DND-41 (cell line): Measurements from ENCODE around the gene NTM.

Experiments used
- ATAC-seq: fragments of 200-7000 bp; cut with Tn5 transposase; 3 replicates; pipeline ENCODE4 v1.9.1; 2021; ENCODE audit warnings: low read depth; ENCODE audit not compliant: insufficient read depth
- DNase-seq: peaks from one replicate; pipeline ENCODE4 v3.0.0-alpha.2; 2020
- H2AFZ ChIP-seq: 2 replicates; pipeline ENCODE4 v1.6.0; 2012; ENCODE audit warnings: low read depth, low read length
- H3K27ac ChIP-seq: 2 replicates; pipeline ENCODE4 v1.5.1; 2012; ENCODE audit warnings: low read length, inconsistent platforms
- H3K27me3 ChIP-seq: fragments of 200-600 bp; sonication (generic); 2 replicates; pipeline ENCODE4 v1.6.0; 2012; ENCODE audit warnings: low read length, mild to moderate bottlenecking, inconsistent platforms; ENCODE audit not compliant: insufficient read depth, poor library complexity
- H3K36me3 ChIP-seq: 2 replicates; pipeline ENCODE4 v1.5.1; 2012; ENCODE audit warnings: low read length, inconsistent platforms; ENCODE audit not compliant: insufficient read depth
- H3K4me1 ChIP-seq: 2 replicates; pipeline ENCODE4 v1.5.1; 2012; ENCODE audit warnings: mild to moderate bottlenecking, low read length; ENCODE audit not compliant: insufficient read depth
- H3K4me2 ChIP-seq: 2 replicates; pipeline ENCODE4 v1.6.0; 2012; ENCODE audit warnings: mild to moderate bottlenecking, moderate library complexity, low read length, inconsistent platforms; ENCODE audit not compliant: insufficient read depth
- H3K4me3 ChIP-seq, 2 experiments: fragments of 200-600 bp in 1 of 2; shearing (Covaris generic) in 1 of 2; 2 replicates each; pipeline ENCODE4 v1.5.1; 2012 to 2016; ENCODE audit warnings: inconsistent platforms in 2 of 2, low read length in 2 of 2, mild to moderate bottlenecking in 2 of 2, low read depth in 1 of 2, moderate library complexity in 1 of 2
- H3K79me2 ChIP-seq: 2 replicates; pipeline ENCODE4 v1.6.0; 2012; ENCODE audit warnings: low read length, inconsistent platforms; ENCODE audit not compliant: insufficient read depth
- H3K9ac ChIP-seq: 2 replicates; pipeline ENCODE4 v1.6.0; 2012; ENCODE audit warnings: low read depth, mild to moderate bottlenecking, inconsistent platforms, low read length, moderate library complexity
- H3K9me3 ChIP-seq: 2 replicates; pipeline ENCODE4 v1.5.1; 2012; ENCODE audit warnings: low read length, moderate library complexity, mild to moderate bottlenecking, inconsistent platforms; ENCODE audit not compliant: insufficient read depth, severe bottlenecking
- H4K20me1 ChIP-seq: 2 replicates; pipeline ENCODE4 v1.6.0; 2012; ENCODE audit warnings: low read length; ENCODE audit not compliant: insufficient read depth
- CTCF ChIP-seq: IDR thresholded peaks from 2 replicates; pipeline ENCODE4 v1.5.1; 2012; ENCODE audit warnings: borderline replicate concordance, low read length, moderate library complexity, mild to moderate bottlenecking; ENCODE audit not compliant: poor library complexity, severe bottlenecking; ENCODE audit errors: extremely low read depth
- EZH2 ChIP-seq: IDR thresholded peaks from 3 replicates; pipeline ENCODE4 v1.6.1; 2012; ENCODE audit warnings: borderline replicate concordance, low read depth, mild to moderate bottlenecking, moderate library complexity, low read length, inconsistent platforms; ENCODE audit not compliant: severe bottlenecking

NTM gene

GRCh38 chr11:132289590-132290256 is 919.3 kb downstream of the NTM start:
- Histone ChIP-seq H2AFZ (no peak overlapping the region), H3K79me2 (no peaks in the 10 kb centered on the region), H4K20me1 (no peaks in the 10 kb centered on the region), H3K4me1 (no peaks in the 10 kb centered on the region), H3K9me3 (no peaks in the 10 kb centered on the region), H3K27ac (no peak overlapping the region), H3K4me2 (no peak overlapping the region), H3K36me3 (no peaks in the 10 kb centered on the region), H3K27me3 (no peaks in the 10 kb centered on the region), H3K4me3 (no peak overlapping the region), H3K9ac (no peak overlapping the region)
- ATAC-seq, result no peak
- no peak for DNase-seq
- TF ChIP-seq CTCF (no peak), EZH2 (no peak)

GRCh38 chr11:132293586-132293985 is 923.2 kb downstream of the NTM start:
- DNase-seq, result no peak
- H3K36me3 ChIP-seq, result no peaks in the 10 kb centered on the region
- H3K9me3 ChIP-seq, result no peaks in the 10 kb centered on the region
- no peaks in the 10 kb centered on the region for H4K20me1 ChIP-seq
- H3K79me2 ChIP-seq, result no peaks in the 10 kb centered on the region
- ATAC-seq, result no peak
- H2AFZ ChIP-seq, result no peak overlapping the region
- no peak overlapping the region for H3K4me2 ChIP-seq
- no peaks in the 10 kb centered on the region for H3K4me1 ChIP-seq
- H3K4me3 ChIP-seq, result no peak overlapping the region
- no peak for TF ChIP-seq EZH2
- TF ChIP-seq CTCF, result no peak
- no peaks in the 10 kb centered on the region for H3K27me3 ChIP-seq
- no peak overlapping the region for H3K9ac ChIP-seq
- H3K27ac ChIP-seq, result no peak overlapping the region

- H3K4me3 ChIP-seq, result no peak overlapping the region
- no peaks in the 10 kb centered on the region for H3K4me1 ChIP-seq
- no peaks in the 10 kb centered on the region for H4K20me1 ChIP-seq
- H3K27me3 ChIP-seq, result no peaks in the 10 kb centered on the region
- ATAC-seq, result no peak
- H3K79me2 ChIP-seq, result no peaks in the 10 kb centered on the region
- no peak overlapping the region for H2AFZ ChIP-seq
- H3K4me2 ChIP-seq, result no peak overlapping the region
- no peak overlapping the region for H3K9ac ChIP-seq
- no peaks in the 10 kb centered on the region for H3K9me3 ChIP-seq
- H3K27ac ChIP-seq, result no peak overlapping the region
- DNase-seq, result no peak
- no peaks in the 10 kb centered on the region for H3K36me3 ChIP-seq
- no peak for TF ChIP-seq EZH2
- no peak for TF ChIP-seq CTCF
Measured at GRCh38 chr11:132296946-132297610, 926.7 kb downstream of the NTM start.
